HepG2 (cell line): ENCODE data around the gene MYO6. TPM values are rescaled to one million over a fixed set of nuclear protein-coding genes. Genes with fewer than 3 reads are reported as not detected.

ENCODE experiments used
- ATAC-seq: fragments of 200-7000 bp; cut with Tn5 transposase; 3 replicates; pipeline ENCODE4 v1.9.1; 2020; ENCODE audit warnings: mild to moderate bottlenecking, moderate library complexity
- BruUV-seq: library from RNA; stranded (reverse); fragments of 400-500 nt; replicated peaks from 2 replicates; lab custom pipeline; 2021; lab: Mats Ljungman, UMichigan
- CTCF ChIA-PET: fragments of 300-600 bp; formaldehyde crosslinking; extraction: SDS; loops from one replicate; lab custom pipeline; 2021; ENCODE audit warnings: low total read pairs, inconsistent platforms, low intra/inter-chr PET ratio; lab: Yijun Ruan, JAX
- POLR2A ChIA-PET: fragments of 350-600 bp; sonication (Branson Sonifier 250); formaldehyde crosslinking; loops from one replicate; lab custom pipeline; 2020; ENCODE audit warnings: antibody characterized with exemption, inconsistent platforms; lab: Yijun Ruan, JAX
- DNase-seq: peaks from one replicate; pipeline ENCODE4 v3.0.0-alpha.2; 2015; ENCODE audit warnings: low spot score
- FAIRE-seq: peaks from 3 replicates; lab custom pipeline; 2011; peaks lifted over from hg19 to GRCh38; lab: Jason Lieb, UNC
- H2AFZ ChIP-seq: one replicate; pipeline ENCODE4 v1.6.1; 2011; ENCODE audit warnings: low read length, inconsistent platforms
- H3K27ac ChIP-seq: fragments of 300-600 bp; 3 replicates; pipeline ENCODE4 v1.8.0; 2011; ENCODE audit warnings: mixed run types, mild to moderate bottlenecking, mixed read lengths, low read length, inconsistent platforms; ENCODE audit not compliant: insufficient read depth; ENCODE audit errors: extremely low read length
- H3K27me3 ChIP-seq, 2 experiments: fragments of 200-600 bp in 1 of 2; 2 replicates in 1 of 2; 3 replicates in 1 of 2; pipeline versions ENCODE4 v1.6.0 to v1.8.0; 2011; ENCODE audit warnings: low read length in 2 of 2, mild to moderate bottlenecking in 2 of 2, moderate library complexity in 2 of 2, inconsistent platforms in 1 of 2; ENCODE audit not compliant: insufficient read depth in 2 of 2, control insufficient read depth in 1 of 2
- H3K36me3 ChIP-seq, 2 experiments: fragments of 200-600 bp in 1 of 2; replicated peaks in 1 of 2; 2 replicates in 1 of 2; 3 replicates in 1 of 2; pipeline versions ENCODE4 v1.5.1 to v1.8.0; 2011; ENCODE audit warnings: low read length in 2 of 2, inconsistent platforms in 1 of 2; ENCODE audit not compliant: insufficient read depth in 2 of 2, control insufficient read depth in 1 of 2
- H3K4me1 ChIP-seq: 2 replicates; pipeline ENCODE4 v1.5.1; 2012; ENCODE audit warnings: low read length, inconsistent platforms; ENCODE audit not compliant: insufficient read depth
- H3K4me2 ChIP-seq: 2 replicates; pipeline ENCODE4 v1.6.0; 2011; ENCODE audit warnings: low read depth, low read length, inconsistent platforms
- H3K4me3 ChIP-seq, 3 experiments: fragments of 200-600 bp in 1 of 3; sonication (generic), shearing (Covaris generic) in 1 of 3; replicated peaks in 1 of 3; 2 replicates each; pipeline ENCODE4 v1.5.1; 2011 to 2016; ENCODE audit warnings: low read length in 3 of 3, inconsistent platforms in 2 of 3, low read depth in 2 of 3, mild to moderate bottlenecking in 2 of 3, control low read depth in 1 of 3, mixed read lengths in 1 of 3; ENCODE audit not compliant: insufficient read depth in 1 of 3
- H3K79me2 ChIP-seq: one replicate; pipeline ENCODE4 v1.6.1; 2011; ENCODE audit warnings: low read length, inconsistent platforms; ENCODE audit not compliant: insufficient read depth
- H3K9ac ChIP-seq: 2 replicates; pipeline ENCODE4 v1.6.0; 2011; ENCODE audit warnings: mild to moderate bottlenecking, low read depth, low read length, inconsistent platforms; ENCODE audit not compliant: insufficient read depth
- H3K9me3 ChIP-seq: 2 replicates; pipeline ENCODE4 v1.5.1; 2012; ENCODE audit warnings: mild to moderate bottlenecking, low read length
- H4K20me1 ChIP-seq: 2 replicates; pipeline ENCODE4 v1.6.0; 2011; ENCODE audit warnings: inconsistent platforms, mild to moderate bottlenecking, low read length, moderate library complexity; ENCODE audit not compliant: insufficient read depth
- PTBP1 ChIP-seq: fragments of 200-400 bp; formaldehyde crosslinking; IDR thresholded peaks from 2 replicates; pipeline ENCODE4 v1.6.1; 2018; ENCODE audit warnings: low read length, low read depth; ENCODE audit not compliant: poor library complexity, severe bottlenecking
- ZFP36L1 ChIP-seq: sonication (generic); formaldehyde crosslinking; IDR thresholded peaks from 2 replicates; pipeline ENCODE4 v1.8.0; 2022; ENCODE audit warnings: mild to moderate bottlenecking, missing genetic modification reagents, moderate library complexity
- ZNF180 ChIP-seq: sonication (generic); formaldehyde crosslinking; IDR thresholded peaks from 2 replicates; pipeline ENCODE4 v1.4.0; 2020; ENCODE audit warnings: low read depth, missing genetic modification reagents, borderline replicate concordance
- ZNF274 ChIP-seq: sonication (generic); formaldehyde crosslinking; IDR thresholded peaks from 2 replicates; pipeline ENCODE4 v1.5.1; 2020; ENCODE audit warnings: mild to moderate bottlenecking, missing genetic modification reagents
- ZNF614 ChIP-seq: IDR thresholded peaks from 2 replicates; pipeline ENCODE4 v1.6.1; 2018; ENCODE audit warnings: missing biosample characterization, missing genetic modification reagents, inconsistent platforms, borderline replicate concordance
- WGBS: methylation state at CpG from one replicate; pipeline ENCODE4 v1.1.6; 2017; ENCODE audit warnings: low lambda C conversion rate; 5-methylcytosine and 5-hydroxymethylcytosine counted together
- in situ Hi-C: cut with HindIII; loops from 2 replicates; pipeline ENCODE4 v1.10.0; 2017; ENCODE audit warnings: low pct_unique_long_range_greater_than_20kb; ENCODE audit not compliant: extremely low pct_ligation_motif_present
- intact Hi-C: fragments of 100-400 bp; cut with micrococcal nuclease; formaldehyde crosslinking; loops from one replicate; pipeline ENCODE4 v1.10.0; 2022; ENCODE audit not compliant: unreplicated experiment
- polyA plus RNA-seq, 8 experiments: library from polyadenylated mRNA; depleted of rRNA in 3 of 8; stranded (reverse) in 7 of 8; unstranded in 1 of 8; fragments of >200 nt; fragmentation: Illumina TruSeq in 4 of 8; extraction: Trizol in 4 of 8; gene quantifications; 2 replicates each; pipeline versions ENCODE4 v1.2.1 to v1.2.3, GENCODE V29; 2011 to 2016; ENCODE audit warnings: low read depth in 4 of 8, missing spikeins in 1 of 8, mixed read lengths in 1 of 8; ENCODE audit not compliant: insufficient read depth in 1 of 8
- total RNA-seq, 5 experiments: library from RNA; depleted of rRNA; stranded (reverse); fragments of >200 nt; fragmentation: Illumina TruSeq; extraction: Trizol; gene quantifications; 2 replicates each; pipeline ENCODE4 v1.2.3, GENCODE V29; 2016; ENCODE audit warnings: low read depth in 1 of 5
- TF ChIP-seq, protein P1 (sequence below): sonication (generic); formaldehyde crosslinking; IDR thresholded peaks from 2 replicates; pipeline ENCODE4 v1.4.0; 2020; ENCODE audit warnings: missing genetic modification reagents
- TF ChIP-seq, protein P2 (sequence below): sonication (generic); formaldehyde crosslinking; IDR thresholded peaks from 2 replicates; pipeline ENCODE4 v1.4.0; 2020; ENCODE audit warnings: low read depth, missing genetic modification reagents
- TF ChIP-seq, protein P3 (sequence below): sonication (generic); formaldehyde crosslinking; IDR thresholded peaks from 2 replicates; pipeline ENCODE4 v1.8.1; 2022; ENCODE audit warnings: mild to moderate bottlenecking, missing genetic modification reagents
- TF ChIP-seq, protein P4 (sequence below): sonication (generic); formaldehyde crosslinking; IDR thresholded peaks from 2 replicates; pipeline ENCODE4 v1.5.0; 2020; ENCODE audit warnings: missing genetic modification reagents

Gene MYO6
- total and polyA plus RNA-seq, 2 of the 13 experiments (the other 11 are each of a cell fraction or from before 2014, with no cell fraction given): 5.4 to 7.5 TPM

DNA sequence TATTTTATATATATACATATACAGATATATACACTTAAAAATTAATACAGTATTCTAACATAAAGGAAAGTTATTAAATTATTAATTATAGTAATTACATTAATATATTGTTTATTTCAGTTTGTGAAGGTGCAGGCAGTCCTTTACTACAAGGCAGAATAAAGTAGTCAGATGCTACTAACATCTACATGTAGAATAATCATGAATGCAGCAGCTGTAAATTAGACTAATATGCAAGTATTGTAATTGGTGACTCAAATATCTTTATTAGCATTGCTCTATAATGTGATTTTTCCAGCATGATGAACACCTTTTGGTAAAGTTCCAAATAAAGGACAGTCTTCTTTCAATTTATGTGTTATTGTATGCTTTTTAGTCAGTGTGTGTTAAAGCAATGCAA, 17.3 kb downstream of the MYO6 start (continued):
- TF ChIP-seq, protein P1, sequence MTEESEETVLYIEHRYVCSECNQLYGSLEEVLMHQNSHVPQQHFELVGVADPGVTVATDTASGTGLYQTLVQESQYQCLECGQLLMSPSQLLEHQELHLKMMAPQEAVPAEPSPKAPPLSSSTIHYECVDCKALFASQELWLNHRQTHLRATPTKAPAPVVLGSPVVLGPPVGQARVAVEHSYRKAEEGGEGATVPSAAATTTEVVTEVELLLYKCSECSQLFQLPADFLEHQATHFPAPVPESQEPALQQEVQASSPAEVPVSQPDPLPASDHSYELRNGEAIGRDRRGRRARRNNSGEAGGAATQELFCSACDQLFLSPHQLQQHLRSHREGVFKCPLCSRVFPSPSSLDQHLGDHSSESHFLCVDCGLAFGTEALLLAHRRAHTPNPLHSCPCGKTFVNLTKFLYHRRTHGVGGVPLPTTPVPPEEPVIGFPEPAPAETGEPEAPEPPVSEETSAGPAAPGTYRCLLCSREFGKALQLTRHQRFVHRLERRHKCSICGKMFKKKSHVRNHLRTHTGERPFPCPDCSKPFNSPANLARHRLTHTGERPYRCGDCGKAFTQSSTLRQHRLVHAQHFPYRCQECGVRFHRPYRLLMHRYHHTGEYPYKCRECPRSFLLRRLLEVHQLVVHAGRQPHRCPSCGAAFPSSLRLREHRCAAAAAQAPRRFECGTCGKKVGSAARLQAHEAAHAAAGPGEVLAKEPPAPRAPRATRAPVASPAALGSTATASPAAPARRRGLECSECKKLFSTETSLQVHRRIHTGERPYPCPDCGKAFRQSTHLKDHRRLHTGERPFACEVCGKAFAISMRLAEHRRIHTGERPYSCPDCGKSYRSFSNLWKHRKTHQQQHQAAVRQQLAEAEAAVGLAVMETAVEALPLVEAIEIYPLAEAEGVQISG: no peak
- TF ChIP-seq ZNF614: no peak
- TF ChIP-seq, protein P2, sequence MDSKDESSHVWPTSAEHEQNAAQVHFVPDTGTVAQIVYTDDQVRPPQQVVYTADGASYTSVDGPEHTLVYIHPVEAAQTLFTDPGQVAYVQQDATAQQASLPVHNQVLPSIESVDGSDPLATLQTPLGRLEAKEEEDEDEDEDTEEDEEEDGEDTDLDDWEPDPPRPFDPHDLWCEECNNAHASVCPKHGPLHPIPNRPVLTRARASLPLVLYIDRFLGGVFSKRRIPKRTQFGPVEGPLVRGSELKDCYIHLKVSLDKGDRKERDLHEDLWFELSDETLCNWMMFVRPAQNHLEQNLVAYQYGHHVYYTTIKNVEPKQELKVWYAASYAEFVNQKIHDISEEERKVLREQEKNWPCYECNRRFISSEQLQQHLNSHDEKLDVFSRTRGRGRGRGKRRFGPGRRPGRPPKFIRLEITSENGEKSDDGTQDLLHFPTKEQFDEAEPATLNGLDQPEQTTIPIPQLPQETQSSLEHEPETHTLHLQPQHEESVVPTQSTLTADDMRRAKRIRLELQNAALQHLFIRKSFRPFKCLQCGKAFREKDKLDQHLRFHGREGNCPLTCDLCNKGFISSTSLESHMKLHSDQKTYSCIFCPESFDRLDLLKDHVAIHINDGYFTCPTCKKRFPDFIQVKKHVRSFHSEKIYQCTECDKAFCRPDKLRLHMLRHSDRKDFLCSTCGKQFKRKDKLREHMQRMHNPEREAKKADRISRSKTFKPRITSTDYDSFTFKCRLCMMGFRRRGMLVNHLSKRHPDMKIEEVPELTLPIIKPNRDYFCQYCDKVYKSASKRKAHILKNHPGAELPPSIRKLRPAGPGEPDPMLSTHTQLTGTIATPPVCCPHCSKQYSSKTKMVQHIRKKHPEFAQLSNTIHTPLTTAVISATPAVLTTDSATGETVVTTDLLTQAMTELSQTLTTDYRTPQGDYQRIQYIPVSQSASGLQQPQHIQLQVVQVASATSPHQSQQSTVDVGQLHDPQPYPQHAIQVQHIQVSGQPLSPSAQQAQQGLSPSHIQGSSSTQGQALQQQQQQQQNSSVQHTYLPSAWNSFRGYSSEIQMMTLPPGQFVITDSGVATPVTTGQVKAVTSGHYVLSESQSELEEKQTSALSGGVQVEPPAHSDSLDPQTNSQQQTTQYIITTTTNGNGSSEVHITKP (CRISPR knock-in tag): no peak
- TF ChIP-seq ZFP36L1: no peak

DNA sequence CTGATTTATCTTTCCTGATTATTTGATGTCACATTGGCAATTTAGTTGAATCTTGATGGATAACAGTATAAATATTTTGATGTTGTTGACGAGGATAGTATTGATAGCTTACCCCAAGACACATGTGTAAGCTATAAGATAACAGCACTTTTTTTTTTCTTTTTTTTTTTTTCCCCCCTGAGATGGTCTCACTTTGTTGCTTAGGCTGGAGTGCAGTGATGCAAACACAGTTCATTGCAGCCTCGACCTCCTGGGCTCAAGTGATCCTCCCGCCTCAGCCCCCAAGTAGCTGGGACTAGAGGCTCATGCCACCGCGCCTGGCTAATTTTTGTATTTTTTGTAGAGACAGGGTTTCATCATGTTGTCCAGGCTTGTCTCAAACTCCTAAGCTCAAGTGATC, 21.8 kb downstream of the MYO6 start:
- no peaks in the 10 kb centered on the region for H3K79me2 ChIP-seq
- TF ChIP-seq, protein P1: no peak
- TF ChIP-seq, protein P3, sequence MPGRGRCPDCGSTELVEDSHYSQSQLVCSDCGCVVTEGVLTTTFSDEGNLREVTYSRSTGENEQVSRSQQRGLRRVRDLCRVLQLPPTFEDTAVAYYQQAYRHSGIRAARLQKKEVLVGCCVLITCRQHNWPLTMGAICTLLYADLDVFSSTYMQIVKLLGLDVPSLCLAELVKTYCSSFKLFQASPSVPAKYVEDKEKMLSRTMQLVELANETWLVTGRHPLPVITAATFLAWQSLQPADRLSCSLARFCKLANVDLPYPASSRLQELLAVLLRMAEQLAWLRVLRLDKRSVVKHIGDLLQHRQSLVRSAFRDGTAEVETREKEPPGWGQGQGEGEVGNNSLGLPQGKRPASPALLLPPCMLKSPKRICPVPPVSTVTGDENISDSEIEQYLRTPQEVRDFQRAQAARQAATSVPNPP (CRISPR knock-in tag): no peak
- TF ChIP-seq ZNF180 (CRISPR knock-in tag): no peak
- TF ChIP-seq, protein P4, sequence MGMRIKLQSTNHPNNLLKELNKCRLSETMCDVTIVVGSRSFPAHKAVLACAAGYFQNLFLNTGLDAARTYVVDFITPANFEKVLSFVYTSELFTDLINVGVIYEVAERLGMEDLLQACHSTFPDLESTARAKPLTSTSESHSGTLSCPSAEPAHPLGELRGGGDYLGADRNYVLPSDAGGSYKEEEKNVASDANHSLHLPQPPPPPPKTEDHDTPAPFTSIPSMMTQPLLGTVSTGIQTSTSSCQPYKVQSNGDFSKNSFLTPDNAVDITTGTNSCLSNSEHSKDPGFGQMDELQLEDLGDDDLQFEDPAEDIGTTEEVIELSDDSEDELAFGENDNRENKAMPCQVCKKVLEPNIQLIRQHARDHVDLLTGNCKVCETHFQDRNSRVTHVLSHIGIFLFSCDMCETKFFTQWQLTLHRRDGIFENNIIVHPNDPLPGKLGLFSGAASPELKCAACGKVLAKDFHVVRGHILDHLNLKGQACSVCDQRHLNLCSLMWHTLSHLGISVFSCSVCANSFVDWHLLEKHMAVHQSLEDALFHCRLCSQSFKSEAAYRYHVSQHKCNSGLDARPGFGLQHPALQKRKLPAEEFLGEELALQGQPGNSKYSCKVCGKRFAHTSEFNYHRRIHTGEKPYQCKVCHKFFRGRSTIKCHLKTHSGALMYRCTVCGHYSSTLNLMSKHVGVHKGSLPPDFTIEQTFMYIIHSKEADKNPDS (CRISPR knock-in tag): no peak
- TF ChIP-seq ZNF274 (CRISPR knock-in tag): no peak
- no peak for TF ChIP-seq PTBP1

More for the DNA sequence above, 21.8 kb downstream of the MYO6 start:
- Histone ChIP-seq H3K4me2 (no peak overlapping the region), H3K4me3 (no peak overlapping the region), H3K36me3 (no peaks in the 10 kb centered on the region; a peak in 1 of 5 replicates), H4K20me1 (no peaks in the 10 kb centered on the region), H3K27ac (no peak overlapping the region), H3K9me3 (no peaks in the 10 kb centered on the region), H2AFZ (no peak overlapping the region), H3K27me3 (no peaks in the 10 kb centered on the region), H3K9ac (no peak overlapping the region), H3K4me1 (0 out of 2 replicates have a peak, but pooled peaks cover 7% of the 10 kb centered on the region)
- 90% methylated on average over 5 of the region's 5 CpGs for WGBS
- no peak for FAIRE-seq
- in situ Hi-C loops: no loop called here
- ChIA-PET POLR2A (no interaction called here), CTCF (no interaction called here)
- DNase-seq: no peak
- no TSS peak for BruUV-seq
- no peak for ATAC-seq
- intact Hi-C loops: no loop called here
